ENCODE results near the gene BRINP1. TPM values are rescaled to one million over a fixed set of nuclear protein-coding genes. Genes with fewer than 3 reads are reported as not detected.

BRINP1 gene
- total and polyA plus RNA-seq, 8 donors: 0.09 to 0.70 (median 0.15) TPM; not detected in 1

DNA sequence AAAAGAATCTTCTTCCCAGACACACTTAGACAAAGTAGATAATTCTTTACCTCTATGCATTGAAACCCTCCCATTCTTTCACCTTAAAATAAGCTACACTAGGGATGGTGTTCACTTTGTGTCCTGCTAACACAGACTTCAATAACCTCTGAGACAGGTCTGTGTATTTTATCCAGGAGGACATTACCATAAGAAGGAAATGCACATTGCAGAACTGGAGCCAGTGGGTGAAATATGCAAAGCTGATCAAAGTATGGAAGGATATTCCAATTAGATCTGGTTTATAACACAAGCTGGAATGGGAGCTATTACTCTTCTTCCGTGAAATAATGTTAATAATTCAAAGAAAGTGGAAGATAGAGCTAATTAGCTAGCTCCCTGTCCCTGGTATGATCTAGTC, 204.1 kb downstream of the BRINP1 start:
- Histone ChIP-seq H3K27me3 (no peaks in the 10 kb centered on the region), H3K36me3 (no peaks in the 10 kb centered on the region), H3K4me3 (no peak overlapping the region), H3K9me3 (peaks cover 0 to 5% of the 10 kb centered on the region in 2 donors), H3K27ac (no peak overlapping the region), H3K4me1 (no peaks in the 10 kb centered on the region)
- DNase-seq (no peak), ATAC-seq (no peak)
- intact Hi-C loops (cut with DNase I): no loop called here
- TF ChIP-seq, protein P1, sequence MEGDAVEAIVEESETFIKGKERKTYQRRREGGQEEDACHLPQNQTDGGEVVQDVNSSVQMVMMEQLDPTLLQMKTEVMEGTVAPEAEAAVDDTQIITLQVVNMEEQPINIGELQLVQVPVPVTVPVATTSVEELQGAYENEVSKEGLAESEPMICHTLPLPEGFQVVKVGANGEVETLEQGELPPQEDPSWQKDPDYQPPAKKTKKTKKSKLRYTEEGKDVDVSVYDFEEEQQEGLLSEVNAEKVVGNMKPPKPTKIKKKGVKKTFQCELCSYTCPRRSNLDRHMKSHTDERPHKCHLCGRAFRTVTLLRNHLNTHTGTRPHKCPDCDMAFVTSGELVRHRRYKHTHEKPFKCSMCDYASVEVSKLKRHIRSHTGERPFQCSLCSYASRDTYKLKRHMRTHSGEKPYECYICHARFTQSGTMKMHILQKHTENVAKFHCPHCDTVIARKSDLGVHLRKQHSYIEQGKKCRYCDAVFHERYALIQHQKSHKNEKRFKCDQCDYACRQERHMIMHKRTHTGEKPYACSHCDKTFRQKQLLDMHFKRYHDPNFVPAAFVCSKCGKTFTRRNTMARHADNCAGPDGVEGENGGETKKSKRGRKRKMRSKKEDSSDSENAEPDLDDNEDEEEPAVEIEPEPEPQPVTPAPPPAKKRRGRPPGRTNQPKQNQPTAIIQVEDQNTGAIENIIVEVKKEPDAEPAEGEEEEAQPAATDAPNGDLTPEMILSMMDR (IDR thresholded peaks at IDR 0.05): no peak

DNA sequence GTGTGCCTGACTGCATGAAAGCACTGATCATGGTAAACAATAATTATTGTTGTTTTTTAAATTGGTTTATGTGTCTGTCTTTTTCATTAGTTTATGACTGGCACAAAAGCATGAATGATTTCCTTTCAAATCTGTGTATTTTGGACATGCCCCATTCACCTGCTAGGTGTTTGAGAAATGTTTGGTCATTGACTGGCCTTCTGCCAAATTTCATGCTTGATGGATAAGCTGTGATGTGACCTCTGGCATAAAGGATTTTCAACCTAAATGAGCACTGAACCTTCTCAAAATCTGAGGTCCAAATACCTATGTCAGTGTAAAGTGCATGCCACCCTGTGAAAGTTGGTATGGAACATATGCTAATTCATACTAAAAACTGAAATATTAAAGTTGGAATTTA, 204.5 kb downstream of the BRINP1 start:
- Histone ChIP-seq H3K9me3 (peaks cover 0 to 5% of the 10 kb centered on the region in 2 donors), H3K4me1 (no peaks in the 10 kb centered on the region), H3K36me3 (no peaks in the 10 kb centered on the region), H3K4me3 (no peak overlapping the region), H3K27me3 (no peaks in the 10 kb centered on the region), H3K27ac (no peak overlapping the region)
- no peak for ATAC-seq
- intact Hi-C loops (cut with DNase I): no loop called here
- TF ChIP-seq, protein P1 (IDR thresholded peaks at IDR 0.05): no peak
- no peak for DNase-seq

DNA sequence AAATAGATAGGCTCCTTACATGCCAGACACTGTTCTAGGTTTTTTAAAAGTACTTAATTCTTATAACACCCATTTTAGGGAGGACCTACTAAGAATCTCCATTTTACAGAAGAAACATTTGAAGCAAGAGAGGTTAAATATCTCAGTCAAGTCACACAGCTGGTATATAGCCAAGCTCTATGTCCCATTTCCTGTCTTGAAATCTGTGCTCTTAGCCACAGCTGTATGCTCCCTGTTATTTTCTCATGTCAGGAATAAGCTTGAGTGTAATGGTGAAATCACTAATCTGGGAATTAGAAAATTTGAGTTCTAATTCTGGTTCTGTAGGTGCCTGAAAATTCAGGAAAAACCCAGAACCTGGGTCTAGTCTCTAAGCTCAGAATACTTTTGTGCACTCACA, 208.7 kb downstream of the BRINP1 start:
- Histone ChIP-seq H3K4me3 (no peak overlapping the region), H3K4me1 (no peaks in the 10 kb centered on the region), H3K9me3 (no peaks in the 10 kb centered on the region), H3K27ac (no peak overlapping the region), H3K36me3 (no peaks in the 10 kb centered on the region), H3K27me3 (no peaks in the 10 kb centered on the region)
- DNase-seq (no peak), ATAC-seq (no peak)
- TF ChIP-seq, protein P1 (IDR thresholded peaks at IDR 0.05): no peak
- intact Hi-C loops (cut with DNase I): no loop called here

DNA sequence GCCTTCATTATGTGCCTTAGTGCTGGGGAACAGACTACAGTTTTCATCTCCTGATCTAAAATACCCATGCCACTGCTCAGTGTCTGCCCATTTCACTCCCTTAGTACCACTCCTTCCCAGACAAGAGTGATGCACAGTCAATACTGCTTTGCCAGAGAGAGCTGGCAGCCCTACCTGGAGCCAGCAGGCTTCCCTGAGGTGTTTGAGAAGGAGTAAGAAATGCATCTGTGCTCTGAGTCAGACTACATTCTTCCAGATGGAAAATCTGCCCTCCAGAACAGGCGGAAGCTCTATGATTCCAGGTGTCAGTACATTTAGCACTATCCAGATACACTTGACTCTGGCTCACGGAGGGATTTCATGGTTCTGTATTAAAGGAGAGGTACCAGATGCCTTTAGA, 209.8 kb downstream of the BRINP1 start:
- H3K4me3 ChIP-seq: no peak overlapping the region
- intact Hi-C loops (cut with DNase I): no loop called here
- no peaks in the 10 kb centered on the region for H3K4me1 ChIP-seq
- no peaks in the 10 kb centered on the region for H3K36me3 ChIP-seq
- no peak overlapping the region for H3K27ac ChIP-seq
- TF ChIP-seq, protein P1 (IDR thresholded peaks at IDR 0.05): no peak
- no peaks in the 10 kb centered on the region for H3K9me3 ChIP-seq
- H3K27me3 ChIP-seq: no peaks in the 10 kb centered on the region
- DNase-seq (no peak), ATAC-seq (no peak)

DNA sequence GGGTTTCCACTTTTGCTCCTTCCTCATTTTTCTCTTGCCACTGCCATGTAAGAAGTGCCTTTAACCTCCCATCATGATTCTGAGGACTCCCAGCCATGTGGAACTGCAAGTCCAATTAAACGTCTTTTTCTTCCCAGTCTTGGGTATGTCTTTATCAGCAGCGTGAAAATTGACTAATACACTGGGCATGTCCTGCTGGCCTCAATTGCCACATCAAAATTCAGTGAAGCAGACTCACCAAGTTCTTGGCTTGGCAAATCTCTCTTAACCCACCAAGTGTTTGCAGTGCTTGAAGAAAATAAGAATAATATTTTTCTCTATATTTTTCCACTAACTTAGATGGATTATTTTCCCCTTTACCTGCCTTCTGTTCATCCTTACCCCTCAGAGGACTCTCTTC, 212.0 kb downstream of the BRINP1 start:
- ATAC-seq (no peak), DNase-seq (no peak)
- Histone ChIP-seq H3K4me1 (no peaks in the 10 kb centered on the region), H3K36me3 (no peaks in the 10 kb centered on the region), H3K27ac (no peak overlapping the region), H3K27me3 (no peaks in the 10 kb centered on the region), H3K9me3 (no peaks in the 10 kb centered on the region), H3K4me3 (no peak overlapping the region)
- TF ChIP-seq, protein P1 (IDR thresholded peaks at IDR 0.05): no peak
- intact Hi-C loops (cut with DNase I): no loop called here

Data from left lung (tissue), 10 donors.